HepG2 (cell line): ENCODE results near the gene MAPK8IP1.

ENCODE experiments used
- CBX1 ChIP-seq: IDR thresholded peaks from one replicate; pipeline ENCODE4 v1.6.1; 2016; ENCODE audit warnings: antibody characterized with exemption, low read depth
- CTCF ChIP-seq: sonication (generic); formaldehyde crosslinking; IDR thresholded peaks from 2 replicates; pipeline ENCODE4 v1.5.0; 2020; ENCODE audit warnings: mild to moderate bottlenecking, missing genetic modification reagents, moderate library complexity
- ELF1 ChIP-seq: sonication (generic); formaldehyde crosslinking; IDR thresholded peaks from 2 replicates; pipeline ENCODE4 v1.4.0; 2020; ENCODE audit warnings: missing genetic modification reagents
- JUND ChIP-seq: sonication (generic); formaldehyde crosslinking; IDR thresholded peaks from 2 replicates; pipeline ENCODE4 v1.8.0; 2022; ENCODE audit warnings: mild to moderate bottlenecking, missing genetic modification reagents
- NFRKB ChIP-seq: fragments of 450-650 bp; IDR thresholded peaks from 2 replicates; pipeline ENCODE4 v1.6.1; 2017
- POLR2A ChIP-seq, 2 experiments: IDR thresholded peaks; 2 replicates each; pipeline ENCODE4 v1.6.1; 2011; ENCODE audit warnings: low read depth in 2 of 2, low read length in 2 of 2, mild to moderate bottlenecking in 1 of 2, moderate library complexity in 1 of 2; ENCODE audit not compliant: insufficient read depth in 1 of 2
- RAD21 ChIP-seq: fragments of 450-650 bp; formaldehyde crosslinking; IDR thresholded peaks from 2 replicates; pipeline ENCODE4 v1.5.0; 2020; ENCODE audit warnings: mild to moderate bottlenecking
- SCMH1 ChIP-seq: sonication (generic); formaldehyde crosslinking; IDR thresholded peaks from 2 replicates; pipeline ENCODE4 v1.9.0; 2021; ENCODE audit warnings: missing genetic modification reagents, mild to moderate bottlenecking, borderline replicate concordance
- SMAD3 ChIP-seq: sonication (generic); formaldehyde crosslinking; IDR thresholded peaks from 2 replicates; pipeline ENCODE4 v1.4.0; 2020; ENCODE audit warnings: missing genetic modification reagents
- SNAPC5 ChIP-seq: sonication (generic); formaldehyde crosslinking; IDR thresholded peaks from 2 replicates; pipeline ENCODE4 v1.8.1; 2023; ENCODE audit warnings: mild to moderate bottlenecking, missing genetic modification reagents, borderline replicate concordance
- ZBTB20 ChIP-seq: sonication (generic); formaldehyde crosslinking; IDR thresholded peaks from 2 replicates; pipeline ENCODE4 v1.8.1; 2023; ENCODE audit warnings: missing genetic modification reagents, low read depth, mild to moderate bottlenecking, borderline replicate concordance
- ZMAT3 ChIP-seq: sonication (generic); formaldehyde crosslinking; conservative IDR thresholded peaks from 2 replicates; pipeline ENCODE4 v1.7.0; 2021; ENCODE audit warnings: missing genetic modification reagents
- ZNF101 ChIP-seq: sonication (generic); formaldehyde crosslinking; IDR thresholded peaks from 2 replicates; pipeline ENCODE4 v1.4.0; 2020; ENCODE audit warnings: mild to moderate bottlenecking, low read depth, missing genetic modification reagents, borderline replicate concordance
- ZSCAN29 ChIP-seq: sonication (generic); formaldehyde crosslinking; conservative IDR thresholded peaks from 2 replicates; pipeline ENCODE4 v1.4.0; 2020; ENCODE audit warnings: mild to moderate bottlenecking, missing genetic modification reagents

- TF ChIP-seq ZBTB20 (CRISPR knock-in tag) (no peak), SNAPC5 (CRISPR knock-in tag) (no peak), ZMAT3 (CRISPR knock-in tag) (no peak), ZNF101 (CRISPR knock-in tag) (no peak), CBX1 (no peak), POLR2A (IDR thresholded peaks at IDR 0.05; ENCODE audit: insufficient read depth in 1 of 2, low read depth in 2 of 2, low read length in 2 of 2) (no peak), JUND (CRISPR knock-in tag) (no peak), CTCF (no peak), ELF1 (CRISPR knock-in tag) (no peak), RAD21 (CRISPR knock-in tag) (no peak), ZSCAN29 (CRISPR knock-in tag) (no peak), SCMH1 (CRISPR knock-in tag) (no peak), NFRKB (no peak), SMAD3 (CRISPR knock-in tag) (no peak)
Observed at GRCh38 chr11:45917286-45917622, 31.8 kb downstream of the MAPK8IP1 start.
